ENCODE measurements around the gene MAFG. TPM values are rescaled to one million over a fixed set of nuclear protein-coding genes. Genes with fewer than 3 reads are reported as not detected.

MAFG gene
- polyA plus RNA-seq, 3 donors = 12.4 to 14.8 (median 13.8) TPM

GRCh38 chr17:81947189-81947588 is 19.7 kb upstream of the MAFG start, which contains the start of gene MYADML2:
MYADML2 (minus strand) TSS chr17:81947233; CDS start chr17:81941741, 5,492 bp downstream.
- DNase-seq (ENCODE audit: extremely low read depth in 1 of 11, low read depth in 9 of 11, low spot score in 4 of 11) = no peak

GRCh38 chr17:81944858-81945257 is 17.3 kb upstream of the MAFG start:
- DNase-seq (ENCODE audit: extremely low read depth in 1 of 11, low read depth in 9 of 11, low spot score in 4 of 11) = no peak

- no peak for DNase-seq (ENCODE audit: extremely low read depth in 1 of 11, low read depth in 9 of 11, low spot score in 4 of 11)
Observed at GRCh38 chr17:81942167-81942553, 14.6 kb upstream of the MAFG start.

- DNase-seq (ENCODE audit: extremely low read depth in 1 of 11, low read depth in 9 of 11, low spot score in 4 of 11) = no peak
Observed at GRCh38 chr17:81941484-81942166, 14.1 kb upstream of the MAFG start.

GRCh38 chr17:81940538-81941483 is 13.3 kb upstream of the MAFG start:
- DNase-seq (ENCODE audit: extremely low read depth in 1 of 11, low read depth in 9 of 11, low spot score in 4 of 11) = no peak

- DNase-seq (ENCODE audit: extremely low read depth in 1 of 11, low read depth in 9 of 11, low spot score in 4 of 11) = no peak
Observed at GRCh38 chr17:81939881-81940385, 12.4 kb upstream of the MAFG start.

- DNase-seq (ENCODE audit: extremely low read depth in 1 of 11, low read depth in 9 of 11, low spot score in 4 of 11) = no peak
Observed at GRCh38 chr17:81939218-81939617, 11.7 kb upstream of the MAFG start.

- DNase-seq (ENCODE audit: extremely low read depth in 1 of 11, low read depth in 9 of 11, low spot score in 4 of 11) = no peak
Observed at GRCh38 chr17:81935709-81936084, 8.2 kb upstream of the MAFG start.

GRCh38 chr17:81934850-81935708 is 7.5 kb upstream of the MAFG start:
- no peak for DNase-seq (ENCODE audit: extremely low read depth in 1 of 11, low read depth in 9 of 11, low spot score in 4 of 11)

GRCh38 chr17:81934098-81934757 is 6.7 kb upstream of the MAFG start:
- DNase-seq (ENCODE audit: extremely low read depth in 1 of 11, low read depth in 9 of 11, low spot score in 4 of 11) = no peak

- DNase-seq (ENCODE audit: extremely low read depth in 1 of 11, low read depth in 9 of 11, low spot score in 4 of 11) = no peak
Observed at GRCh38 chr17:81933178-81933699, 5.7 kb upstream of the MAFG start.

- DNase-seq (ENCODE audit: extremely low read depth in 1 of 11, low read depth in 9 of 11, low spot score in 4 of 11) = no peak
Observed at GRCh38 chr17:81932333-81932983, 4.9 kb upstream of the MAFG start.

- no peak for DNase-seq (ENCODE audit: extremely low read depth in 1 of 11, low read depth in 9 of 11, low spot score in 4 of 11)
Observed at GRCh38 chr17:81931557-81932332, 4.2 kb upstream of the MAFG start.

GRCh38 chr17:81931189-81931556 is 3.6 kb upstream of the MAFG start:
- no peak for DNase-seq (ENCODE audit: extremely low read depth in 1 of 11, low read depth in 9 of 11, low spot score in 4 of 11)

GRCh38 chr17:81930142-81931125 is 2.9 kb upstream of the MAFG start:
- no peak for DNase-seq (ENCODE audit: extremely low read depth in 1 of 11, low read depth in 9 of 11, low spot score in 4 of 11)

Data from renal cortex interstitium (tissue), 11 donors.